Subcutaneous abdominal adipose tissue (tissue), 5 donors: ENCODE results near the gene THAP2.

Experiments
- H3K27ac ChIP-seq: one replicate; pipeline ENCODE4 v1.7.0; 2013; ENCODE audit warnings: low read depth, mild to moderate bottlenecking, inconsistent platforms, low read length, moderate library complexity
- H3K27me3 ChIP-seq, 5 donors: one replicate each; pipeline ENCODE4 v1.7.0; 2013; ENCODE audit warnings: low read length in 5 of 5, inconsistent platforms in 1 of 5; ENCODE audit not compliant: control insufficient read depth in 5 of 5, insufficient read depth in 4 of 5
- H3K36me3 ChIP-seq, 5 donors: one replicate each; pipeline ENCODE4 v1.7.0; 2013; ENCODE audit warnings: low read length in 5 of 5; ENCODE audit not compliant: control insufficient read depth in 5 of 5, insufficient read depth in 5 of 5
- H3K4me1 ChIP-seq, 5 donors: one replicate each; pipeline ENCODE4 v1.7.0; 2013; ENCODE audit warnings: low read length in 5 of 5, mild to moderate bottlenecking in 3 of 5, moderate library complexity in 1 of 5; ENCODE audit not compliant: control insufficient read depth in 5 of 5, insufficient read depth in 5 of 5
- H3K4me3 ChIP-seq, 5 donors: one replicate each; pipeline ENCODE4 v1.7.0; 2013; ENCODE audit warnings: low read length in 5 of 5, low read depth in 1 of 5
- H3K9ac ChIP-seq, 5 donors: one replicate each; pipeline ENCODE4 v1.7.0; 2013; ENCODE audit warnings: low read length in 5 of 5, mild to moderate bottlenecking in 4 of 5, moderate library complexity in 3 of 5
- H3K9me3 ChIP-seq, 5 donors: one replicate each; pipeline ENCODE4 v1.7.0; 2013; ENCODE audit warnings: low read length in 5 of 5; ENCODE audit not compliant: control insufficient read depth in 5 of 5
- donor health status: healthy.
- donor health status: healthy.
- donor health status: healthy.
- donor health status: healthy.
- donor health status: healthy.

The THAP2 gene

DNA sequence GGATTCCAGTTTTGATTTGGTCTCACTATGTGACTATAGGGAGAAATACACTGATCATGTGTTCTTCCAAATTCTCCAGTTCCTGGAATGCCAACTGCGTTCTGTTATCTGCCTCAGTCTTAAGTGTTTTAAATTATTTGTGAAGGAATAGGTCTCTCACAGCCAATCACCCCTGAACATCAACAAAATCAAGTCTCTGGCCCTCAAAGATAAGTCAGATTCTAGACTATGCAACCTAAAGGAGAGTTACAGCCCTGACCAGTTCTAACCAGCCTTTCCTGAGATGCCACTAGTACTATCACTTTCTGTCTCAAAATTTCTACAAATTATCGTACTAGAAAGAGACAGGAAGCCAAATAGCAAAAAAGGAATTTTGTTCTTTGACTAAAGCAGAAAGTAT lies 22.7 kb upstream of the THAP2 start:
- H3K4me3 ChIP-seq = no peak overlapping the region
- peaks cover 40 to 67% (median 50%) of the 10 kb centered on the region in 5 donors for H3K36me3 ChIP-seq
- H3K9me3 ChIP-seq = no peaks in the 10 kb centered on the region
- no peak overlapping the region for H3K27ac ChIP-seq
- peaks cover 0 to 9% (median 0%) of the 10 kb centered on the region in 5 donors for H3K4me1 ChIP-seq
- H3K9ac ChIP-seq = no peak overlapping the region
- H3K27me3 ChIP-seq = no peaks in the 10 kb centered on the region

DNA sequence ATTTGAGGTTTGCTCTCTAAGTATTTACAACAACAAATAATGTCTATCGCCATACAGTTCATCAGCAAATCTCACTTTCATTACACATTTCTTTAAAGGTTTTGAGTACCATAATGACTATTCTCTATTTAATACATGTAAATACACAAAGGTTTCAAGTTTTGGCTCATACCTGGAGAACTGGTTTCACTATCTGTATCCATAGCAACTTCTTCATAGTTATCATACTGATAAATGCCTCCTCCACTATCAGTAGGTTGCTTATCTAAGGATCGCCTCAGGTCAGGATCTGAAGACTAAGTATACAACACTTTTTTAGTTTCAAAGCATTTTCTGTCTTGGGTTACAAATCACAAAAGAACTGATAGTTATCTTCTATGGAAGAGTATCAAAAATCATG lies 21.8 kb upstream of the THAP2 start:
- Histone ChIP-seq H3K27me3 (no peaks in the 10 kb centered on the region), H3K36me3 (peaks cover 45 to 69% (median 47%) of the 10 kb centered on the region in 5 donors), H3K9ac (no peak overlapping the region), H3K27ac (no peak overlapping the region), H3K4me1 (peaks cover 0 to 9% (median 0%) of the 10 kb centered on the region in 5 donors), H3K9me3 (no peaks in the 10 kb centered on the region), H3K4me3 (no peak overlapping the region)

DNA sequence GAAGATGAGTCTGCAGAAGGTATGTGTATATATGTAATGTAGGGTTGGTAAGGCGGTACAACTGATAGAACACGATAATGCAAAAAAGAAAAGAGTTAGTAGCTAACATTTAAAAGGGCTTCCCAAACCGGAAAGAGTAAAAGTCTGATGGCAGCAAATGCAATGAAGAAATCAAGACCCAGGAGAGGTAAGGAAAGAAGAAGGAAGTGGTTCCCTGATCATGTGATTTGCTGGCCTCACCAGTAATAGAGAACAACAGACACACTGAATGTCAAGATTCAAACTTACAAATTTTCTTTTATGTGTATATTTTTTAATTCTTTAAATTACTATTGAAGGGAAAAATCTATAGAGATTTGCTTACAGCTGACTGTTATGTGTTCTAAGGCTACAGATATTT lies 18.8 kb upstream of the THAP2 start:
- H3K27ac ChIP-seq = no peak overlapping the region
- H3K4me1 ChIP-seq = peaks cover 0 to 9% (median 0%) of the 10 kb centered on the region in 5 donors
- H3K4me3 ChIP-seq = no peak overlapping the region
- H3K9me3 ChIP-seq = no peaks in the 10 kb centered on the region
- H3K27me3 ChIP-seq = no peaks in the 10 kb centered on the region
- peaks cover 39 to 62% (median 51%) of the 10 kb centered on the region in 5 donors for H3K36me3 ChIP-seq
- no peak overlapping the region for H3K9ac ChIP-seq

DNA sequence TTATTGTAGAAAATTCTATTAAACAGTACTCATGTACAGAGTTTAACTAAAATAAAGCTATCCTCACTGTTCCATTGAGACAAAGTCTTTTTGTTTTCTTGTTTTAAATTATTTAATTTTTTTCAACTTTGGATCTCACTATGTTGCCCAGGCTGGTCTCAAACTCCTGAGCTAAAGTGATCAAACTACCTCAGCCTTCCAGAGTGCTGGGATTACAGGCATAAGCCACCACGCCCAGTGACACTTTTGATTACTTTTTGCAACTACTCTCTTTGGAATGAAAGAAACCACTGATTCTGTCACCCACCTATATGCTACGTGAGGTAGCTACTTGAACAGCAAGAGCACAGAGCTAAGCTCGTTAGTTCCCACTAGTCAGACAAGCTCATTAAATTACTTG lies 17.6 kb upstream of the THAP2 start:
- Histone ChIP-seq H3K27ac (no peak overlapping the region), H3K9me3 (no peaks in the 10 kb centered on the region), H3K36me3 (peaks cover 32 to 60% (median 44%) of the 10 kb centered on the region in 5 donors), H3K4me3 (no peak overlapping the region), H3K4me1 (peaks cover 0 to 9% (median 0%) of the 10 kb centered on the region in 5 donors), H3K9ac (no peak overlapping the region), H3K27me3 (no peaks in the 10 kb centered on the region)

DNA sequence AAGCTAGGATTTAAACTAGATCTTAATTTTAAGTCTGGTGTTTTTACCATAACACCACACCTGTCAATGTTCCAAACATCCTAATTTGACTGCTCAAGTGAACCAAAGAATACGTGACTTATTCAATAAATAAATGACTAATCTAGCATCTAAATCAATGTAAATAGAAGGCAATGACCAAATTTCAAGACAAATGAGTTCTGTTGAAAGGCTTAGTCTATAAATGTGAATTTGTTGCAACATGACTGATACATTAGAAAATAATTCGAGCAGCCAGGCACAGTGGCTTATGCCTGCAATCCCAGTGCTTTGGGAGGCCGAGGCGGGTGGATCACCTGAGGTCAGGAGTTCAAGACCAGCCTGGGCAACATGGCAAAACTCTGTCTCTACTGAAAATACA lies 15.6 kb upstream of the THAP2 start:
- H3K4me1 ChIP-seq = peaks cover 0 to 9% (median 0%) of the 10 kb centered on the region in 5 donors
- no peak overlapping the region for H3K4me3 ChIP-seq
- no peaks in the 10 kb centered on the region for H3K27me3 ChIP-seq
- peaks cover 0 to 4% (median 0%) of the 10 kb centered on the region in 5 donors for H3K9me3 ChIP-seq
- H3K27ac ChIP-seq = no peak overlapping the region
- H3K9ac ChIP-seq = no peak overlapping the region
- H3K36me3 ChIP-seq = peaks cover 22 to 60% (median 31%) of the 10 kb centered on the region in 5 donors

DNA sequence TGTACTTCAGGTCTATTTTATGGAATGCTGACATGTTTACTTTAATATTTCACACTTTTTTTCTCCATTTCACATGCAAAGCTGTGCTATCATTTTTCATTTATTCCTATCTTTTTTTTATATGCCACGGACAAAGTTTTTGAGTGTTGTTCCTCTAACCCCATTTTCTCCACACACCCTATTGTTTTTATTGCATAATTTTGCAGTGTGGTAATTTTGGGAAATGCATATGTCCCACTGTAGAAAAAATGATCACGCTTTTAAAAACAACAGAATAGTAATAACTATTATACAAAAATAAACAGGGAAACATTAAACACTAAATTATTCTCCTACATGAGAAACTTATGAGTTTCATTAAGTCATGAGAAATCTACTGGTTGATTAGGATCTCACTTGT lies 14.7 kb upstream of the THAP2 start:
- H3K36me3 ChIP-seq = peaks cover 14 to 53% (median 23%) of the 10 kb centered on the region in 5 donors
- H3K4me1 ChIP-seq = peaks cover 0 to 9% (median 0%) of the 10 kb centered on the region in 5 donors

DNA sequence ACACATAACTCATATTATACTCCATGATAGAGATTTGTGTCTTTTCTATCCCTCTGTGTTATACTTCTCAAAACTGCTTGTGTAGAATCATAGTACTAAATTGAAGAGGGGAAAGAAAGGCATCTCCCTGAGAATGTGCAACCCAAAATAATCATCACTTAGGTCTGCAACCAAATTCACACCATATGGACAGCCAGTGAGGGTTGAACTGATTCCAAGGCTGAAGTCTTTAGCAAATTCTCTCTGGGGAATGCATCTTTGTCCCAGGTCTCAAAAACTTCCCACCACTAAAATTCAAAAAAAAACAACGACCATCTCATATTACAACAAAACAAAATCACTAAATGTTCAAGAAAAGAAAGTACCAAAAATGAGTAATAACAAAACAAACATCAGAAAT lies 11.4 kb upstream of the THAP2 start:
- H3K4me3 ChIP-seq = no peak overlapping the region
- H3K9me3 ChIP-seq = peaks cover 0 to 4% (median 0%) of the 10 kb centered on the region in 5 donors
- H3K27me3 ChIP-seq = no peaks in the 10 kb centered on the region
- peaks cover 11 to 51% (median 16%) of the 10 kb centered on the region in 5 donors for H3K36me3 ChIP-seq
- no peak overlapping the region for H3K27ac ChIP-seq
- peaks cover 0 to 3% (median 2%) of the 10 kb centered on the region in 5 donors for H3K4me1 ChIP-seq
- no peak overlapping the region for H3K9ac ChIP-seq

More for the DNA sequence above, 14.7 kb upstream of the THAP2 start:
- Histone ChIP-seq H3K4me3 (no peak overlapping the region), H3K27ac (no peak overlapping the region), H3K9me3 (peaks cover 0 to 4% (median 0%) of the 10 kb centered on the region in 5 donors), H3K27me3 (no peaks in the 10 kb centered on the region), H3K9ac (no peak overlapping the region)

DNA sequence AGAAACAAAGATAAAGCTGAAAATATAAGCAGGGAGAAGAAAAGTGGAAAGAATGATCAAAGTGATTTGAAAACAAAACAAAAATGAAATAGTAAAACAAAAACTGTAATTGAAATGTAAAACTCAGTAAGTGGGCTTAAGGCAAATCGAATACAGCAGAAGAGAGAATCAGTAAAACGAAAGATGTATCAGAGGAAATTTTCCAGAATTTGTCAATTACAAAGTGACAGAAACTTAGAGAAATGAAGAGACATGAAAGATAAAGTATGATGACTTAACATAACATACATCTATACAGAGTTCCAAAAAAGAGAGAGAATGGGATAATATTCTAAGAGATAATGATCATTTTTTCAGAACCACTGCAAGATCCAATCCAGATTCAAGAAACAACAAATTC lies 11.0 kb upstream of the THAP2 start:
- Histone ChIP-seq H3K4me1 (peaks cover 0 to 3% (median 2%) of the 10 kb centered on the region in 5 donors), H3K27ac (no peak overlapping the region), H3K9me3 (peaks cover 0 to 4% (median 0%) of the 10 kb centered on the region in 5 donors), H3K27me3 (no peaks in the 10 kb centered on the region), H3K36me3 (peaks cover 11 to 48% (median 19%) of the 10 kb centered on the region in 5 donors), H3K9ac (no peak overlapping the region), H3K4me3 (no peak overlapping the region)

DNA sequence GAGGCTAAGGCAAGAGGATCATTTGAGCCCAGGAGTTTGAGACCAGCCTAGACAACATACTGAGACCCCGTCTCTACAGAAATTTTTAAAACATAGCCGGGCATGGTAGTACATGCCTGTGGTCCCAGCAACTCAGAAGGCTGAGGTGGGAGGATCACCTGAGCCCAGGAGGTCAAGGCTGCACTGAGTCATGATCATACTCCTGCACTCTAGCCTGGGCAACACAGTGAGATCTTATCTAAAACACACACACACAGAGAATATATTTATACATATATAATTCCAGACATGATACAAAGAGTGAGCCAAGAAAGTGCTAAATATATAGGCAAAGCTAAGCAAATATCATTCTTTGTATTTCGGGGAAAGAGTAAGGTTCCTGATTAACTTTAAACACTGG lies 9.9 kb upstream of the THAP2 start:
- H3K9ac ChIP-seq = no peak overlapping the region
- no peaks in the 10 kb centered on the region for H3K27me3 ChIP-seq
- no peak overlapping the region for H3K4me3 ChIP-seq
- H3K4me1 ChIP-seq = peaks cover 0 to 3% (median 2%) of the 10 kb centered on the region in 5 donors
- peaks cover 13 to 53% (median 28%) of the 10 kb centered on the region in 5 donors for H3K36me3 ChIP-seq
- no peak overlapping the region for H3K27ac ChIP-seq
- peaks cover 0 to 4% (median 0%) of the 10 kb centered on the region in 5 donors for H3K9me3 ChIP-seq

DNA sequence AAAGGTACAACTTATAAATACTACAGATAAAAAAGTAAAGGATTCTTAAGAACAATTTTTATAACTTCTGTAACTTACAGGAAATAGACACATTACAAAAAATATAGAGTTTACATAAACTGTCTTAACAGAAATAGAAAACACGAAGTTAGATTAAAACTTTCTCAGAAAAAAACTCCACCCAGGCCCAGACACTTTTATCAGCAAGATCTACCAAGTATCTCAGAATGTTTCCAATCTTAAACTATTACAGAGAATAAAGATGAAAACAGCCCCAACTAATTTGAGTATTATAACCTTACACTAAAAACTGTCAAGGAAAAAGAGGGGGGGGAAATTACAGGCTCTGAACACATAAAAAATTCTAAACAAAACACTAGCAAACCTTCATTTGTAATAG lies 8.6 kb upstream of the THAP2 start:
- Histone ChIP-seq H3K36me3 (peaks cover 15 to 60% (median 29%) of the 10 kb centered on the region in 5 donors), H3K27me3 (no peaks in the 10 kb centered on the region), H3K9me3 (peaks cover 0 to 4% (median 0%) of the 10 kb centered on the region in 5 donors), H3K9ac (peak overlapping the region in 1 of 5 donors; percentile 35), H3K27ac (no peak overlapping the region), H3K4me3 (no peak overlapping the region), H3K4me1 (peaks cover 0 to 6% (median 2%) of the 10 kb centered on the region in 5 donors)
